T-cell (primary cell): ENCODE measurements around the gene PRKAR1B. TPM values are rescaled to one million over a fixed set of nuclear protein-coding genes. Genes with fewer than 3 reads are reported as not detected.

Experiments used
- ATAC-seq, 4 experiments: fragments of 200-7000 bp in 3 of 4; fragments of 150-1000 bp in 1 of 4; cut with Tn5 transposase; replicated peaks in 1 of 4; 1 replicate in 3 of 4; 2 replicates in 1 of 4; pipeline ENCODE4 v1.10.0; 2021; ENCODE audit warnings: moderate library complexity in 3 of 4, mild to moderate bottlenecking in 2 of 4, moderate number of reproducible peaks in 1 of 4
- CTCF ChIA-PET, 2 donors: fragments of 300-600 bp; sonication (Branson Sonifier 250); formaldehyde crosslinking; loops; one replicate each; lab custom pipeline; 2022; ENCODE audit warnings: antibody characterized with exemption in 2 of 2; lab: Charles Lee
- POLR2A ChIA-PET, 2 donors: fragments of 300-600 bp; sonication (Branson Sonifier 250); formaldehyde crosslinking; loops; one replicate each; lab custom pipeline; 2022; ENCODE audit warnings: antibody characterized with exemption in 2 of 2; lab: Charles Lee
- DNase-seq, 35 experiments: peaks; one replicate each; pipeline versions ENCODE4 v3.0.0 to v3.0.0-alpha.2; 2013 to 2023
- H3K27ac ChIP-seq: one replicate; pipeline ENCODE4 v1.5.1; 2013; ENCODE audit warnings: low read length
- H3K27me3 ChIP-seq, 2 experiments: replicated peaks in 1 of 2; 1 replicate in 1 of 2; 2 replicates in 1 of 2; pipeline versions ENCODE4 v1.6.1 to v1.7.0; 2013; ENCODE audit warnings: low read length in 1 of 2, mixed read lengths in 1 of 2; ENCODE audit not compliant: control insufficient read depth in 2 of 2, insufficient read depth in 2 of 2; ENCODE audit errors: extremely low read depth in 1 of 2
- H3K36me3 ChIP-seq, 2 donors: 1 replicate in 1 of 2; 2 replicates in 1 of 2; pipeline versions ENCODE4 v1.6.1 to v1.7.0; 2013; ENCODE audit warnings: low read length in 1 of 2; ENCODE audit not compliant: control insufficient read depth in 2 of 2, insufficient read depth in 1 of 2; ENCODE audit errors: extremely low read depth in 1 of 2
- H3K4me1 ChIP-seq, 2 experiments: 1 replicate in 1 of 2; 2 replicates in 1 of 2; pipeline versions ENCODE4 v1.6.1 to v1.7.0; 2013; ENCODE audit warnings: low read length in 2 of 2, mixed read lengths in 1 of 2; ENCODE audit not compliant: insufficient read depth in 2 of 2, control insufficient read depth in 1 of 2; ENCODE audit errors: extremely low read depth in 1 of 2
- H3K4me3 ChIP-seq, 2 donors: 1 replicate in 1 of 2; 2 replicates in 1 of 2; pipeline versions ENCODE4 v1.5.1 to v1.7.0; 2013; ENCODE audit warnings: mild to moderate bottlenecking in 2 of 2, low read length in 1 of 2, moderate library complexity in 1 of 2; ENCODE audit not compliant: control insufficient read depth in 1 of 2; ENCODE audit errors: extremely low read depth in 1 of 2
- H3K9me3 ChIP-seq: 2 replicates; pipeline ENCODE4 v1.7.0; 2013
- H3K27ac Mint-ChIP-seq, 2 donors: one replicate each; pipeline ENCODE4 v1.8.0; 2020 to 2021; ENCODE audit warnings: mild to moderate bottlenecking in 2 of 2, mixed read lengths in 2 of 2
- H3K27me3 Mint-ChIP-seq, 2 donors: one replicate each; pipeline ENCODE4 v1.8.0; 2021 to 2022; ENCODE audit warnings: mixed read lengths in 2 of 2
- H3K36me3 Mint-ChIP-seq: one replicate; pipeline ENCODE4 v1.8.0; 2021; ENCODE audit warnings: mixed read lengths
- H3K4me1 Mint-ChIP-seq, 3 donors: one replicate each; pipeline ENCODE4 v1.8.0; 2020 to 2022; ENCODE audit warnings: mixed read lengths in 3 of 3, mild to moderate bottlenecking in 1 of 3
- H3K4me3 Mint-ChIP-seq, 3 donors: one replicate each; pipeline ENCODE4 v1.8.0; 2020 to 2022; ENCODE audit warnings: mild to moderate bottlenecking in 3 of 3, mixed read lengths in 3 of 3, moderate library complexity in 3 of 3
- H3K9me3 Mint-ChIP-seq, 3 donors: one replicate each; pipeline ENCODE4 v1.8.0; 2020 to 2022; ENCODE audit warnings: mixed read lengths in 3 of 3
- WGBS: methylation state at CpG from one replicate; pipeline ENCODE4 v1.1.5; 2013; ENCODE audit warnings: missing lambda C conversion rate; ENCODE audit not compliant: insufficient coverage; 5-methylcytosine and 5-hydroxymethylcytosine counted together
- total RNA-seq, 35 experiments: library from RNA in 6 of 35; stranded (reverse) in 6 of 35; fragments of 120-200 nt in 1 of 35; gene quantifications; one replicate each; pipeline versions ENCODE4 v1.2.1 to v1.2.4 and lab custom pipeline; 2013 to 2026

PRKAR1B gene
- total RNA-seq, 5 donors from 2014 or later (not counting 1 experiment from before 2014, with no cell fraction given): 20.7 to 35.4 (median 24.4) TPM

GRCh38 chr7:541661-542060, 185.4 kb downstream of the PRKAR1B start:
- peaks cover 0 to 3% of the 10 kb centered on the region in 2 donors for H3K27me3 Mint-ChIP-seq
- H3K4me3 Mint-ChIP-seq: no peak overlapping the region
- CTCF ChIA-PET: interaction anchor here in 1 of 2 donors (0.6 kb wide), 1 partner anchor 308 kb away, joined by 4 read pairs; no protein-coding TSS in a partner anchor
- no peak for ATAC-seq
- Histone ChIP-seq H3K9me3 (no peaks in the 10 kb centered on the region), H3K4me1 (peaks cover 0 to 3% of the 10 kb centered on the region in 2 experiments), H3K36me3 (no peaks in the 10 kb centered on the region), H3K4me3 (no peak overlapping the region), H3K27me3 (peaks cover 0 to 4% of the 10 kb centered on the region in 2 experiments), H3K27ac (no peak overlapping the region)
- H3K4me1 Mint-ChIP-seq: no peaks in the 10 kb centered on the region
- no peak overlapping the region for H3K27ac Mint-ChIP-seq
- H3K36me3 Mint-ChIP-seq: no peaks in the 10 kb centered on the region
- 97% methylated on average over 14 of the region's 17 CpGs for WGBS
- peaks cover 0 to 5% (median 3%) of the 10 kb centered on the region in 3 donors for H3K9me3 Mint-ChIP-seq
- POLR2A ChIA-PET: no interaction called here
- no peak for DNase-seq

- no peaks in the 10 kb centered on the region for H3K4me1 Mint-ChIP-seq
- DNase-seq: no peak
- peaks cover 0 to 3% of the 10 kb centered on the region in 2 experiments for H3K4me1 ChIP-seq
- no peak overlapping the region for H3K27ac Mint-ChIP-seq
- CTCF ChIA-PET: no interaction called here
- peaks cover 0 to 5% (median 3%) of the 10 kb centered on the region in 3 donors for H3K9me3 Mint-ChIP-seq
- H3K27ac ChIP-seq: no peak overlapping the region
- ATAC-seq: no peak
- H3K36me3 Mint-ChIP-seq: no peaks in the 10 kb centered on the region
- H3K36me3 ChIP-seq: no peaks in the 10 kb centered on the region
- WGBS: 87% methylated on average over 5 of the region's 12 CpGs
- peaks cover 0 to 3% of the 10 kb centered on the region in 2 donors for H3K27me3 Mint-ChIP-seq
- H3K9me3 ChIP-seq: no peaks in the 10 kb centered on the region
- H3K4me3 ChIP-seq: no peak overlapping the region
- H3K27me3 ChIP-seq: peaks cover 0 to 4% of the 10 kb centered on the region in 2 experiments
- POLR2A ChIA-PET: interaction anchor here in 1 of 2 donors (0.5 to 0.7 kb wide), 2 partner anchors 129 to 225 kb away, joined by 4 to 8 read pairs; no protein-coding TSS in a partner anchor
- H3K4me3 Mint-ChIP-seq: no peak overlapping the region
Observed at GRCh38 chr7:540997-541396, 186.1 kb downstream of the PRKAR1B start.

- 99% methylated on average over 7 of the region's 14 CpGs for WGBS
- no peak overlapping the region for H3K4me3 ChIP-seq
- H3K27me3 ChIP-seq: peaks cover 0 to 4% of the 10 kb centered on the region in 2 experiments
- CTCF ChIA-PET: no interaction called here
- H3K4me1 Mint-ChIP-seq: no peaks in the 10 kb centered on the region
- POLR2A ChIA-PET: interaction anchor here in 1 of 2 donors (0.5 to 0.7 kb wide), 2 partner anchors 129 to 225 kb away, joined by 4 to 8 read pairs; no protein-coding TSS in a partner anchor
- DNase-seq (no peak), ATAC-seq (no peak)
- no peaks in the 10 kb centered on the region for H3K9me3 ChIP-seq
- H3K36me3 ChIP-seq: no peaks in the 10 kb centered on the region
- no peak overlapping the region for H3K4me3 Mint-ChIP-seq
- peaks cover 0 to 3% of the 10 kb centered on the region in 2 experiments for H3K4me1 ChIP-seq
- no peaks in the 10 kb centered on the region for H3K36me3 Mint-ChIP-seq
- H3K9me3 Mint-ChIP-seq: peaks cover 0 to 5% (median 3%) of the 10 kb centered on the region in 3 donors
- no peak overlapping the region for H3K27ac Mint-ChIP-seq
- no peak overlapping the region for H3K27ac ChIP-seq
- peaks cover 0 to 3% of the 10 kb centered on the region in 2 donors for H3K27me3 Mint-ChIP-seq
Observed at GRCh38 chr7:540579-540978, 186.5 kb downstream of the PRKAR1B start.

GRCh38 chr7:539731-540411, 187.2 kb downstream of the PRKAR1B start:
- 88% methylated on average over 11 of the region's 17 CpGs for WGBS
- no peaks in the 10 kb centered on the region for H3K36me3 ChIP-seq
- no peak overlapping the region for H3K4me3 ChIP-seq
- H3K4me1 Mint-ChIP-seq: no peaks in the 10 kb centered on the region
- H3K27me3 ChIP-seq: peaks cover 0 to 4% of the 10 kb centered on the region in 2 experiments
- H3K27me3 Mint-ChIP-seq: peaks cover 3% of the 10 kb centered on the region in 2 donors
- H3K27ac Mint-ChIP-seq: no peak overlapping the region
- no peaks in the 10 kb centered on the region for H3K9me3 ChIP-seq
- no peaks in the 10 kb centered on the region for H3K9me3 Mint-ChIP-seq
- H3K27ac ChIP-seq: no peak overlapping the region
- DNase-seq (no peak), ATAC-seq (no peak)
- POLR2A ChIA-PET: no interaction called here
- H3K4me3 Mint-ChIP-seq: no peak overlapping the region
- no peaks in the 10 kb centered on the region for H3K36me3 Mint-ChIP-seq
- H3K4me1 ChIP-seq: peaks cover 0 to 3% of the 10 kb centered on the region in 2 experiments
- CTCF ChIA-PET: no interaction called here

GRCh38 chr7:538764-539685, 188.1 kb downstream of the PRKAR1B start:
- Mint-ChIP-seq H3K36me3 (no peaks in the 10 kb centered on the region), H3K4me1 (no peaks in the 10 kb centered on the region), H3K9me3 (no peaks in the 10 kb centered on the region), H3K27ac (no peak overlapping the region), H3K27me3 (peaks cover 3 to 4% of the 10 kb centered on the region in 2 donors), H3K4me3 (no peak overlapping the region)
- H3K9me3 ChIP-seq: no peaks in the 10 kb centered on the region
- no peak overlapping the region for H3K27ac ChIP-seq
- 83% methylated on average over 26 of the region's 37 CpGs for WGBS
- POLR2A ChIA-PET: no interaction called here
- H3K27me3 ChIP-seq: peaks cover 0 to 4% of the 10 kb centered on the region in 2 experiments
- peaks cover 0 to 3% of the 10 kb centered on the region in 2 experiments for H3K4me1 ChIP-seq
- ATAC-seq (no peak), DNase-seq (no peak)
- H3K36me3 ChIP-seq: no peaks in the 10 kb centered on the region
- CTCF ChIA-PET: no interaction called here
- no peak overlapping the region for H3K4me3 ChIP-seq
